HFF-Myc (cell line): Measurements from ENCODE around the gene FFAR4.

Experiments used
- DNase-seq: peaks from one replicate; pipeline ENCODE4 v3.0.0-alpha.2; 2011; ENCODE audit warnings: low read depth; ENCODE audit errors: extremely low read depth
- H3K4me3 ChIP-seq: replicated peaks from 2 replicates; pipeline ENCODE4 v1.5.1; 2011; ENCODE audit warnings: low read depth, mild to moderate bottlenecking, control low read depth, low read length
- TF ChIP-seq, protein P1 (sequence below): IDR thresholded peaks from 2 replicates; pipeline ENCODE4 v1.5.1; 2012; ENCODE audit warnings: mild to moderate bottlenecking, low read depth, low read length, control low read depth; ENCODE audit errors: missing control alignments

The FFAR4 gene

DNA sequence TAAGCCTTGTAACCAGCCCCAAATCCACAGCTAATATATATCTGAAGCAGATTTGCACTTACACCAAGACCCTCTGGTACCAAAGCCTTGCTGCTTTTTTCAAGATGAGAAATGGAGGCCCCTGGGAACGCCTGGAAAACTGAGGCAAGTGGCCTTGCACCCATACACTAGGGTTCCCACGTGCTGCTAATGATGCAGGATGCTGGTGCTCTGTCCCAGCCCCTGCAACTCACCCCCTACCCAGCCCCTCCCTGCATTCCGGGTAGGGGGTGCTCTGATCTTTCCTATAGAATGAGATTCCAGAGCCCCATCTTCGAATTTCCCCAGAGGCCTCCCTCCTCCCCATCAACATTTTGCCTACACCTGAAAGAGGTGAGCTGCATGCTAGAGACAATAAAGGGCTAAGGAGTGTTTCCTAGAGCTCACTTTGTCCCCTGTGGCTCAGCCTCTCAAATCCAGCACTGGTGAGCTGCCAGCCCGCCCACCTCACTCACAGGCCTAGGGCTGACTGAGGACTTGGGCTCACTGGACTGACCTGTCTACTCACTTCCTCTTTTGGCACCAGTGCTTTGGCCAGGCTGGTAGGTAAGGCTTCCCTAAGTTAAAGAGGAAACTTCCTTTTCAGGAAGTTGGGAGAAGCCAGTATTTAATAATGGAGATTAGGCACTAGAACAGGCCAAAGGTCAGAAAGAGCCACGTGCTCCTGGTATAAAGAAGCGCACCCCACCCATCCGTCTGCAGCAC is 24.8 kb downstream of the FFAR4 start:
- DNase-seq: no peak
- TF ChIP-seq, protein P1, sequence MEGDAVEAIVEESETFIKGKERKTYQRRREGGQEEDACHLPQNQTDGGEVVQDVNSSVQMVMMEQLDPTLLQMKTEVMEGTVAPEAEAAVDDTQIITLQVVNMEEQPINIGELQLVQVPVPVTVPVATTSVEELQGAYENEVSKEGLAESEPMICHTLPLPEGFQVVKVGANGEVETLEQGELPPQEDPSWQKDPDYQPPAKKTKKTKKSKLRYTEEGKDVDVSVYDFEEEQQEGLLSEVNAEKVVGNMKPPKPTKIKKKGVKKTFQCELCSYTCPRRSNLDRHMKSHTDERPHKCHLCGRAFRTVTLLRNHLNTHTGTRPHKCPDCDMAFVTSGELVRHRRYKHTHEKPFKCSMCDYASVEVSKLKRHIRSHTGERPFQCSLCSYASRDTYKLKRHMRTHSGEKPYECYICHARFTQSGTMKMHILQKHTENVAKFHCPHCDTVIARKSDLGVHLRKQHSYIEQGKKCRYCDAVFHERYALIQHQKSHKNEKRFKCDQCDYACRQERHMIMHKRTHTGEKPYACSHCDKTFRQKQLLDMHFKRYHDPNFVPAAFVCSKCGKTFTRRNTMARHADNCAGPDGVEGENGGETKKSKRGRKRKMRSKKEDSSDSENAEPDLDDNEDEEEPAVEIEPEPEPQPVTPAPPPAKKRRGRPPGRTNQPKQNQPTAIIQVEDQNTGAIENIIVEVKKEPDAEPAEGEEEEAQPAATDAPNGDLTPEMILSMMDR: no peak
- H3K4me3 ChIP-seq: no peak overlapping the region

DNA sequence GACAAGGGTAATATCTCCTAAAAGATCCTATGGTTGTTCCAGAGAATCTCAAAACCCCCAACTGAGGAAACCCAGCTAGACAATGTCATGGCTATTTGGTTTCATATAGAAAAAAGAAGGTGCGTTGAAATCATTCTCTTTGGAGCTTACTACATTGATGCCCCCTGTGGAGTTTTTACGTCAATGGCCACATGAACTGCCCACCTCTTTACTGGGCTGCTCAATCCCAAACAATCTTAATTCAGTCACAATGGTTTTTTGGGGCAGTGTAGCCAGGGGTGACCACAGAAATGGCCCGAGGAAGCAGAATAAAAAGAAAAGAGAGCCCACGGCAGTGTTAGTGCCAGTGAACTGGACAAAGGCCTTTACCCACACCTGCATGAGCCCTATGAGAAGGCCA is 26.8 kb downstream of the FFAR4 start:
- DNase-seq: no peak
- TF ChIP-seq, protein P1: no peak
- no peak overlapping the region for H3K4me3 ChIP-seq

DNA sequence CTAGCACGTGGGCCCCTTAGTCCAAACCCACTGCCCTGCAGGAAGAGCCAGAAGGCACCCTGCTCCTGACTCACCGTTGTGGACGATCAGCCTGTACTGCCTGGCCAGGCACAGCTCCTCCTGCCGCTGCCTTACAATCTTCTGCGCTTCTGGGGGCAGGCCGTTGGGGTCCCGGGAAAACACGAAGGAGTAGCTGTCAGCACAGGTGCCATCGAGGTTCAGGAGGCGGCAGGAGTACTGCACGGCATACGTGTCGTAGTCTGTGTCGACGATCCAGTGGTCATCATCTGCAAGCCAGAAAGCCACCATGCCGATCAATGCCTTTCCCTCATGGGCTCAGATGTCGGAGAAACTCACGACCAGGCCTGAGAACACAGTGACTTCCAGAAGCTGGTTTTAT is 27.3 kb downstream of the FFAR4 start:
- DNase-seq: no peak
- no peak overlapping the region for H3K4me3 ChIP-seq
- TF ChIP-seq, protein P1: no peak

DNA sequence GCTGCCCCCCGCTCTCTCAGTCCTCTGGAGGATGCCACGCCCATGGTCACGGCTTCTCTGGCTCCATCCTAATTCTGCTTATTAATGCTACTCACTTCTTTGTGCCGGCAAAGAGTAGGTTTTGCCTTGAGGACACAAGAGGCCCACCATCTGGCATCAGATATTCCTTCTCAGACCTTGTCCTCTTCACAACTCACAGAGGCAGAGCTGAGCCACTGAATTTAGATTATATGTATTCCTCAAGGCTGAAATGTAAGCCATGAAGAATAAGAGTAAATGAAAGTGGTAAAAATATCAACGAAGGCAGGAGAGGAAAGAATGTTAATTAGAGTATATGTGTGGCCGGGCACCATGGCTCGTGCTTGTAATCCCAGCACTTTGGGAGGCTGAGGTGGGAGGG is 28.1 kb downstream of the FFAR4 start:
- DNase-seq: no peak
- no peak overlapping the region for H3K4me3 ChIP-seq
- TF ChIP-seq, protein P1: no peak

DNA sequence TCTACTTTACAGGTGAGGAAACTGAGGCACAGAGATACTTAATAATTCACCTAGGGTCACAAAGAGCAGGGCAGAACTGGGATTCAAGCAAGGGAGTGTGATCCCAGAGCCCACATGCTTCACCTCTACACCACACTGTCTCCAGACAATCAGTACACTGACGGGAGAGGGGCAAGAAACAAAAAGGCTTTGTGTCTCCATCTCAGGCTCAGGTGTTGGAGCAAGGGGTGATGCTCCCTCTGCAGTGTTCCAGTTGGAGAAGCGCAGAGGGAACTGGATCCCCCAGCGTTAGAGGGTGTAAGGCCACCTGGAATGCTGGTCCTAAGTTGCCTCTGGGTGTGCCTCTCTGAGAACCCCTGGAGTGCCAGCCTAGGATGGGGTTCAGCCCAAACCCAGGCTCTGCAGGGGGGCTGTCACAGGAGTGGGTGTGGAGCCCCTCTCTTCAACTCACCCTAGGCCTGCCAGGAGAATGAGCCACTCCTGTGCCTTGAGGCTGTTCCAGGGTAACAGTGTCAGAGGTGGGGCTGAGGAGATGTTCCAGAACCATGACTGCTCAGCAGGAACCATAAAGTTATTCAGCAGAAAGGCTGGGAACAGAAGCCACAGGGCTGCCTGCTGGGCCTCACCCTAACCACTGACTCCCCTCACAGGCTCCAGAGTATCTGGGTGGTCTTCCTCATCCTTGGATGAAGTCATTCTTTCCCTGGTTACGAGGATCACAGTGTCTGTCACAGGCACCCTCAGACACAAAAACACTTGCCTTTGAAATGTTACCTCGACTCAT is 29.1 kb downstream of the FFAR4 start:
- TF ChIP-seq, protein P1: no peak
- no peak overlapping the region for H3K4me3 ChIP-seq
- DNase-seq: no peak

DNA sequence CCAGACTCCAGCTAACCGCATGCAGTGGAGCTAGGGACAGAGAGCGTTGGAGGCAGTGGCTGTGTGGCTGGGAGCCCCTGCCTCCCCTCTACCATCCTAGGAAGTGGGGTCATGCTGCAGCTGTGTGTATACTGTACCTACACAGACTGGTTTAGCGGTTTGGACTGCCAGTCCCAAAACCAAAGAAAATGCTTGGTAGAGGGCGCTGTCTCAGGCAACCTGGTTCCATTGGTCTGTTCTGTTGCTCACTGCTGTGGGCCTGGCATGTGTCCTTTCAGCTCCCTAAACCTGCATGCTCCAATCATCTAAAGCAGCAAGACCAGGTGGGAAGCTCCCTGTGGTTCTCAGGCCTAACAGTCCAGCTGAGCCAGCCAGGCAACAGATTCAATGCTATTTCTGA is 30.1 kb downstream of the FFAR4 start:
- no peak overlapping the region for H3K4me3 ChIP-seq
- TF ChIP-seq, protein P1: no peak
- no peak for DNase-seq
